ENCODE measurements around the gene SYT17.

- TF ChIP-seq CTCF (conservative IDR thresholded peaks at IDR 0.05; ENCODE audit: low read depth, low read length) (no peak), EZH2 (IDR thresholded peaks at IDR 0.05; ENCODE audit: low read length, unreplicated experiment) (no peak)
These were observed 75.0 kb downstream of the SYT17 start for GRCh38 chr16:19242987-19243575.
